PC-3 (cell line): Measurements from ENCODE around the gene RP9.

Source experiments
- CTCF ChIP-seq: fragments of 300-600 bp; sonication (generic); conservative IDR thresholded peaks from 2 replicates; pipeline ENCODE4 v1.5.1; 2017; ENCODE audit warnings: antibody characterized with exemption, low read depth, mild to moderate bottlenecking, low read length
- EZH2 ChIP-seq: fragments of 300-600 bp; sonication (generic); IDR thresholded peaks from one replicate; pipeline ENCODE4 v1.6.1; 2017; ENCODE audit warnings: antibody characterized with exemption, mild to moderate bottlenecking, low read length; ENCODE audit not compliant: unreplicated experiment
- EZH2phosphoT487 ChIP-seq: fragments of 300-600 bp; sonication (generic); IDR thresholded peaks from 2 replicates; pipeline ENCODE4 v1.6.1; 2018; ENCODE audit warnings: mild to moderate bottlenecking, antibody characterized with exemption, low read length, borderline replicate concordance

- no peak for TF ChIP-seq CTCF
- TF ChIP-seq EZH2: no peak
- no peak for TF ChIP-seq EZH2phosphoT487
Observed at GRCh38 chr7:33111614-33112013, 2.4 kb upstream of the RP9 start.
